PFSK-1 (cell line): ENCODE results near the gene FDXR.

ENCODE experiments used
- FOXP2 ChIP-seq: optimal IDR thresholded peaks from 2 replicates; pipeline ENCODE3; 2011; ENCODE audit warnings: borderline replicate concordance, control low read depth, inconsistent platforms; ENCODE audit not compliant: insufficient read depth; ENCODE audit errors: extremely low read length, extremely low read depth
- POLR2AphosphoS5 ChIP-seq: IDR thresholded peaks from 2 replicates; pipeline ENCODE4 v1.6.1; 2012; ENCODE audit warnings: low read depth, mild to moderate bottlenecking, control low read depth, low read length, moderate library complexity
- REST ChIP-seq, 2 experiments: IDR thresholded peaks; 2 replicates each; pipeline versions ENCODE4 v1.6.1 to v1.8.0; 2011 to 2012; ENCODE audit warnings: low read depth in 2 of 2, low read length in 2 of 2, control low read depth in 1 of 2, inconsistent platforms in 1 of 2, mild to moderate bottlenecking in 1 of 2, moderate library complexity in 1 of 2; ENCODE audit not compliant: insufficient read depth in 1 of 2
- SIN3A ChIP-seq: IDR thresholded peaks from 2 replicates; pipeline ENCODE4 v1.6.1; 2012; ENCODE audit warnings: mild to moderate bottlenecking, low read length, moderate library complexity, borderline replicate concordance; ENCODE audit not compliant: insufficient read depth
- TAF1 ChIP-seq: IDR thresholded peaks from 2 replicates; pipeline ENCODE4 v1.6.1; 2012; ENCODE audit warnings: low read length, control low read depth, borderline replicate concordance; ENCODE audit not compliant: insufficient read depth

The FDXR gene

DNA sequence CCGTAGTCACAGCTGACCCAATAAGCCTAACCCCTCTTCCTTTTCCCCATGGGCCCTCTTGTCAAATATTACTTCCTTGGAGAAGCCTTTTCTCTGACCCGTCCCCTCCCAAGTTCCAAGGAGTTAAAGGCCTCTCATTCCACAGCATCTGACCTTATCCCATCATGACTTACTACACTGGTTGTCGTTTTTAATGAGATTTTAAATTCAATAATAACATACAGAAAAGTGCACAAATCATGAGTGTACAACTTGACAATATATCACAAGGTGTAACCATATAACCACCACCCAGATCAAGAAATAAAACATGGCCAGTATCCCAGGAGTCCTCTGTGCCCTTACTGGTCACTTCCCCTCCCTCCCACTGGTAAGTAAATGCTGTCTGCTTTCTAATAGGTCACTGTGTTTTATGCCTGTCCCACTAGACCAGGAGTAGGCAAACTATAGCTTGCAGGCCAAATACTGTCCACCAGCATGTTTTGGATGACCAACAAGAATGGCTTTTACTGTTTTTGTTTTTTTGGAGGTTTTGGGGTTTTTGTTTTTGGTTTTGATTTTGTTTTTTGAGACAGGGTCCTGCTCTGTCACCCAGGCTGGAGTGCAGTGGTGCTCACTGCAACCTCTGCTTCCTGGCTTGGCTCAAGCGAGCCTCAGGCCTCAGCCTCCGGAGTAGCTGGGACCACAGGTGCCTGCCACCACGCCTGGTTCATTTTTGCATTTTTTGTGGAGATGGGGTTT lies 1.2 kb upstream of the FDXR start:
- TF ChIP-seq FOXP2: no peak
- no peak for TF ChIP-seq TAF1
- no peak for TF ChIP-seq SIN3A
- TF ChIP-seq POLR2AphosphoS5: no peak
- no peak for TF ChIP-seq REST (IDR thresholded peaks at IDR 0.05; ENCODE audit: insufficient read depth in 1 of 2, low read depth in 2 of 2, low read length in 2 of 2)

DNA sequence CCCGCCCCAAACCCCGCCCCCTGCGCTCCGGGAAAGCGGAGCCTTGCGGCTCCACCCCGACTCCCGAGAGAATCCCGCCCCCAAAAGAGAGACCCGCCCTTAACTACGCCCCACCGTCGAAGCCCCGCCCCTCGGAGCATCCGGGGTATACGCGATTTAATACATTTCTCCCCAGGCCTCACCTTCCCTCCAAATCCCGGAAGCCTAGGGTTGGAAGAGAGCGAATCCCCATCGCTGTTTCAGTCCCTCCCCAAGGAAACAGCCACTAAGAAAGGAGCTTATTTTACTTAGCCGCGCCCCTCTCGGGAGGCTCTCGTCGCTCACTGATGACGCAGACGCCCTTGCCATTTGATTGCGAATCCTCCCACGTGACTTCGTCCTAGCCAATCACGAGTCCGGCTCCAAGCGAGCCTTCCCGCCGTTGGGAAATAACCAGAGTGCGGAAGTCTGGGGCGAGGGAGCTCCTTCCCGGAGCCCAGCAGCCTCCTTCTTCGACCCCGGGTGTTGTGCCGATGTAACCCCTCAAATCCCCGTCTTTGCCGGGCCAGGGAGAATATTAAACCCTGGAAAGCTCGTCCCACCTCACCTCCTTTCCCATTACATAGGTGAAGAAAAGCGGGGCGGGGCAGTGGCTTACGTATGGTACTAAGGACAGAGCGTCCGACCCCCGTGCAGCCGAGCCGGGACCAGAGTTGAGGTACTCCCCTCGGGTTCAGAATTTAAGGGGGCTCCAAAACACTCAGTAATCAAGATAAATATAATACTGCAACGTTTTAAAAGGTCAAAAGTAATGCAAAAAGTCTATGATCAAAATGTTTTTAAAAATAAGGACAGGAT lies 461 bp upstream of the FDXR start:
- TF ChIP-seq FOXP2 (no peak), REST (IDR thresholded peaks at IDR 0.05; ENCODE audit: insufficient read depth in 1 of 2, low read depth in 2 of 2, low read length in 2 of 2) (peak; percentile 8 to 66; a peak in 2 of 4 replicates), POLR2AphosphoS5 (peak; percentile 98), SIN3A (0 out of 2 replicates have a peak, but pooled peaks have one; percentile 76), TAF1 (peak; percentile 94)

GRCh38 chr17:74871356-74872076 lies 1.3 kb downstream of the FDXR start:
- TF ChIP-seq POLR2AphosphoS5: no peak
- no peak for TF ChIP-seq SIN3A
- no peak for TF ChIP-seq TAF1
- TF ChIP-seq REST (IDR thresholded peaks at IDR 0.05; ENCODE audit: insufficient read depth in 1 of 2, low read depth in 2 of 2, low read length in 2 of 2): no peak
- no peak for TF ChIP-seq FOXP2

DNA sequence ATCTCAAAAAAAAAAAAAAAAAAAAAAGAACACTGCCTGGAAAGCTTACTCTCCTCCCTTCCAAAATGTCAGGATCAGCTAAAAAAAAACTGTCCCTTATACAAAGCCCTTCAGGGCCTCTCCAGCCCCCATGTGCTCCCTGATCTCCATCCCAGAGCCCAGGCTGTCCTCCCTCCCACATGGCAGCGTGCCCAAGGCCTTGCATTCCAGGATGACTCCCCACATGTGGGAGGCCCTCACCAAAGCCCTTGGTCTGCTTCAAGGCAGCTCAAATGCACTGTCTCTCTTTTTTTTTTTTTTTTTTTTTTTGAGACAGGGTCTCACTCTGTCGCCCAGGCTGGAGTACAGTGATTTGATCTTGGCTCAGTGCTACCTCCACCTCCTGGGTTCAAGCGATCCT lies 2.3 kb downstream of the FDXR start:
- no peak for TF ChIP-seq REST (IDR thresholded peaks at IDR 0.05; ENCODE audit: insufficient read depth in 1 of 2, low read depth in 2 of 2, low read length in 2 of 2)
- TF ChIP-seq POLR2AphosphoS5: no peak
- no peak for TF ChIP-seq TAF1
- TF ChIP-seq SIN3A: no peak
- TF ChIP-seq FOXP2: no peak
